ENCODE measurements around the gene CLSTN3.

DNA sequence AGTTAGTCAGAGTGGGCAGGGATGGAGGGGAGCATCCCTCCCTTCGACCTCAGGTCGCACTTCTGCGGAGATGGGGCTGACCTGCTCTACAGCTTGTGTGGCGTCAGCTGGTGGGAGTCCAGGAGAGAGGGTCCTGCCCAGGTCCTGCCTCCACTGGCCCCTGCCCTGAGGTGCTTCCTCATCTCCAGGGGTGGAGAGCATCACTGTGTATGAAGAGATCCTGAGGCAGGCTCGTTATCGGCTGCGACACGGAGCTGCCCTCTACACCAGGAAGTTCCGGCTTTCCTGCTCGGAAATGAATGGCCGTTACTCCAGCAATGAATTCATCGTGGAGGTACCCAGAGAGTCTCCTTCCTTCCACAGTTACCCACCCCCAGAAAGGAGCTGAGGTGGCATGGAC lies 20.2 kb downstream of the CLSTN3 start:
- TF ChIP-seq TAF1 (IDR thresholded peaks at IDR 0.05; ENCODE audit: borderline replicate concordance, insufficient read depth, low read length) = no peak
- TF ChIP-seq POLR2AphosphoS5 (IDR thresholded peaks at IDR 0.05; ENCODE audit: low read depth, low read length) = no peak
- TF ChIP-seq, protein P1, sequence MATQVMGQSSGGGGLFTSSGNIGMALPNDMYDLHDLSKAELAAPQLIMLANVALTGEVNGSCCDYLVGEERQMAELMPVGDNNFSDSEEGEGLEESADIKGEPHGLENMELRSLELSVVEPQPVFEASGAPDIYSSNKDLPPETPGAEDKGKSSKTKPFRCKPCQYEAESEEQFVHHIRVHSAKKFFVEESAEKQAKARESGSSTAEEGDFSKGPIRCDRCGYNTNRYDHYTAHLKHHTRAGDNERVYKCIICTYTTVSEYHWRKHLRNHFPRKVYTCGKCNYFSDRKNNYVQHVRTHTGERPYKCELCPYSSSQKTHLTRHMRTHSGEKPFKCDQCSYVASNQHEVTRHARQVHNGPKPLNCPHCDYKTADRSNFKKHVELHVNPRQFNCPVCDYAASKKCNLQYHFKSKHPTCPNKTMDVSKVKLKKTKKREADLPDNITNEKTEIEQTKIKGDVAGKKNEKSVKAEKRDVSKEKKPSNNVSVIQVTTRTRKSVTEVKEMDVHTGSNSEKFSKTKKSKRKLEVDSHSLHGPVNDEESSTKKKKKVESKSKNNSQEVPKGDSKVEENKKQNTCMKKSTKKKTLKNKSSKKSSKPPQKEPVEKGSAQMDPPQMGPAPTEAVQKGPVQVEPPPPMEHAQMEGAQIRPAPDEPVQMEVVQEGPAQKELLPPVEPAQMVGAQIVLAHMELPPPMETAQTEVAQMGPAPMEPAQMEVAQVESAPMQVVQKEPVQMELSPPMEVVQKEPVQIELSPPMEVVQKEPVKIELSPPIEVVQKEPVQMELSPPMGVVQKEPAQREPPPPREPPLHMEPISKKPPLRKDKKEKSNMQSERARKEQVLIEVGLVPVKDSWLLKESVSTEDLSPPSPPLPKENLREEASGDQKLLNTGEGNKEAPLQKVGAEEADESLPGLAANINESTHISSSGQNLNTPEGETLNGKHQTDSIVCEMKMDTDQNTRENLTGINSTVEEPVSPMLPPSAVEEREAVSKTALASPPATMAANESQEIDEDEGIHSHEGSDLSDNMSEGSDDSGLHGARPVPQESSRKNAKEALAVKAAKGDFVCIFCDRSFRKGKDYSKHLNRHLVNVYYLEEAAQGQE (IDR thresholded peaks at IDR 0.05; ENCODE audit: insufficient read depth in 1 of 2, low read depth in 2 of 2, low read length in 2 of 2) = no peak
- TF ChIP-seq SIN3A (IDR thresholded peaks at IDR 0.05; ENCODE audit: borderline replicate concordance, insufficient read depth, low read length) = no peak
- no peak for TF ChIP-seq FOXP2 (optimal IDR thresholded peaks at IDR 0.05; ENCODE audit: borderline replicate concordance, extremely low read depth, extremely low read length, insufficient read depth)

All from PFSK-1 (cell line).